ENCODE measurements around the gene LRRC4B.

DNA sequence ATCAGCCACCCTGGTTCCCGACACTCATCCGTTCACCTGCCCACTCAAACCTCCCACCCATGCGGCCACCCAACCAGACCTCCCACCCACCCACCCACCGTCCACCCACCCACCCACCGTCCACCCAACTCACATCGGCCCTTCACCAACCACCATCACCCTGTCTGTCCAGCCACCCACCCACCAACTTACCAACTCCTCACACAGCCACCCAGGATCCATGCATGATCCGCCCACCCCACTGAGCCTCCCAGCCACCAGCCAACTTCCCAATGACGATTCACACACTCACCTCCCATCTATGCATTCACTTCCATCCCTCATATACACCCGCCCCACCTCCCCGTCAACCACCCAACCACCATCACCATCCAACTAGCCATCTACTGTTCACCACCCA lies 61.5 kb downstream of the LRRC4B start:
- TF ChIP-seq, protein P1, sequence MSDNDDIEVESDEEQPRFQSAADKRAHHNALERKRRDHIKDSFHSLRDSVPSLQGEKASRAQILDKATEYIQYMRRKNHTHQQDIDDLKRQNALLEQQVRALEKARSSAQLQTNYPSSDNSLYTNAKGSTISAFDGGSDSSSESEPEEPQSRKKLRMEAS (IDR thresholded peaks at IDR 0.05), result no peak
- TF ChIP-seq TAF1 (IDR thresholded peaks at IDR 0.05; ENCODE audit: low read depth) (no peak), CREB1 (IDR thresholded peaks at IDR 0.05; ENCODE audit: low read depth) (no peak), EP300 (IDR thresholded peaks at IDR 0.05; ENCODE audit: borderline replicate concordance) (no peak), TEAD4 (IDR thresholded peaks at IDR 0.05) (no peak), RAD21 (IDR thresholded peaks at IDR 0.05; ENCODE audit: low read depth) (no peak), EGR1 (IDR thresholded peaks at IDR 0.05) (no peak), FOXM1 (IDR thresholded peaks at IDR 0.05; ENCODE audit: borderline replicate concordance, low read depth) (no peak), TCF12 (IDR thresholded peaks at IDR 0.05; ENCODE audit: low read depth) (no peak), YY1 (IDR thresholded peaks at IDR 0.05; ENCODE audit: low read depth) (no peak), NFIC (IDR thresholded peaks at IDR 0.05) (no peak)
- TF ChIP-seq, protein P2, sequence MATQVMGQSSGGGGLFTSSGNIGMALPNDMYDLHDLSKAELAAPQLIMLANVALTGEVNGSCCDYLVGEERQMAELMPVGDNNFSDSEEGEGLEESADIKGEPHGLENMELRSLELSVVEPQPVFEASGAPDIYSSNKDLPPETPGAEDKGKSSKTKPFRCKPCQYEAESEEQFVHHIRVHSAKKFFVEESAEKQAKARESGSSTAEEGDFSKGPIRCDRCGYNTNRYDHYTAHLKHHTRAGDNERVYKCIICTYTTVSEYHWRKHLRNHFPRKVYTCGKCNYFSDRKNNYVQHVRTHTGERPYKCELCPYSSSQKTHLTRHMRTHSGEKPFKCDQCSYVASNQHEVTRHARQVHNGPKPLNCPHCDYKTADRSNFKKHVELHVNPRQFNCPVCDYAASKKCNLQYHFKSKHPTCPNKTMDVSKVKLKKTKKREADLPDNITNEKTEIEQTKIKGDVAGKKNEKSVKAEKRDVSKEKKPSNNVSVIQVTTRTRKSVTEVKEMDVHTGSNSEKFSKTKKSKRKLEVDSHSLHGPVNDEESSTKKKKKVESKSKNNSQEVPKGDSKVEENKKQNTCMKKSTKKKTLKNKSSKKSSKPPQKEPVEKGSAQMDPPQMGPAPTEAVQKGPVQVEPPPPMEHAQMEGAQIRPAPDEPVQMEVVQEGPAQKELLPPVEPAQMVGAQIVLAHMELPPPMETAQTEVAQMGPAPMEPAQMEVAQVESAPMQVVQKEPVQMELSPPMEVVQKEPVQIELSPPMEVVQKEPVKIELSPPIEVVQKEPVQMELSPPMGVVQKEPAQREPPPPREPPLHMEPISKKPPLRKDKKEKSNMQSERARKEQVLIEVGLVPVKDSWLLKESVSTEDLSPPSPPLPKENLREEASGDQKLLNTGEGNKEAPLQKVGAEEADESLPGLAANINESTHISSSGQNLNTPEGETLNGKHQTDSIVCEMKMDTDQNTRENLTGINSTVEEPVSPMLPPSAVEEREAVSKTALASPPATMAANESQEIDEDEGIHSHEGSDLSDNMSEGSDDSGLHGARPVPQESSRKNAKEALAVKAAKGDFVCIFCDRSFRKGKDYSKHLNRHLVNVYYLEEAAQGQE (IDR thresholded peaks at IDR 0.05; ENCODE audit: low read depth), result no peak
